ENCODE results near the gene COL9A3. TPM values are rescaled to one million over a fixed set of nuclear protein-coding genes. Genes with fewer than 3 reads are reported as not detected.

COL9A3 gene
- total and polyA plus RNA-seq, 11 donors: 0.67 to 6.0 (median 2.0) TPM

- no peak for DNase-seq
- WGBS, 4 donors: 81 to 88% (median 85%) methylated on average over 14 to 17 of the region's 17 CpGs
- Histone ChIP-seq H3K36me3 (no peaks in the 10 kb centered on the region), H3K27ac (no peak overlapping the region), H3K27me3 (peaks cover 0 to 4% (median 0%) of the 10 kb centered on the region in 9 donors), H3K9me3 (no peaks in the 10 kb centered on the region), H3K4me3 (no peak overlapping the region), H3K4me1 (peaks cover 0 to 19% (median 8%) of the 10 kb centered on the region in 12 donors)
- peak in 1 of 4 donors; percentile 11 for ATAC-seq
- TF ChIP-seq POLR2A (IDR thresholded peaks at IDR 0.05) (no peak), CTCF (IDR thresholded peaks at IDR 0.05) (no peak)
- intact Hi-C loops (cut with DNase I): loop anchor here in 1 of 10 donors (10.0 kb wide), 1 partner anchor 276 kb away; no protein-coding TSS in a partner anchor
Observed at GRCh38 chr20:62780696-62781095, 36.2 kb upstream of the COL9A3 start.

GRCh38 chr20:62782149-62782892 is 34.5 kb upstream of the COL9A3 start:
- Histone ChIP-seq H3K9me3 (no peaks in the 10 kb centered on the region), H3K27ac (peak overlapping the region in 7 of 12 donors; percentile 12 to 71 (median 63)), H3K36me3 (no peaks in the 10 kb centered on the region), H3K27me3 (peaks cover 0 to 2% (median 0%) of the 10 kb centered on the region in 9 donors), H3K4me3 (no peak overlapping the region), H3K4me1 (peaks cover 0 to 19% (median 7%) of the 10 kb centered on the region in 12 donors)
- no peak for DNase-seq
- intact Hi-C loops (cut with DNase I): loop anchor here in 1 of 10 donors (10.0 kb wide), 1 partner anchor 278 kb away; no protein-coding TSS in a partner anchor
- peak; percentile 21 to 50 (median 30) for ATAC-seq
- TF ChIP-seq CTCF (IDR thresholded peaks at IDR 0.05): peak in 6 of 12 donors; percentile 7 to 25 (median 16)
- TF ChIP-seq POLR2A (IDR thresholded peaks at IDR 0.05): no peak
- 66 to 79% (median 74%) methylated on average over 16 to 18 of the region's 18 CpGs for WGBS, 4 donors

GRCh38 chr20:62782893-62783278 is 34.0 kb upstream of the COL9A3 start:
- DNase-seq (peak in 4 of 5 donors; percentile 65 to 73 (median 70)), ATAC-seq (peak; percentile 27 to 87 (median 50))
- no peaks in the 10 kb centered on the region for H3K27me3 ChIP-seq
- H3K9me3 ChIP-seq: no peaks in the 10 kb centered on the region
- peak in 2 of 12 donors; percentile 4 to 5 for TF ChIP-seq CTCF (IDR thresholded peaks at IDR 0.05)
- TF ChIP-seq POLR2A (IDR thresholded peaks at IDR 0.05): no peak
- intact Hi-C loops (cut with DNase I): loop anchor here in 1 of 10 donors (10.0 kb wide), 1 partner anchor 278 kb away; no protein-coding TSS in a partner anchor
- H3K36me3 ChIP-seq: no peaks in the 10 kb centered on the region
- H3K4me1 ChIP-seq: peaks cover 0 to 19% (median 7%) of the 10 kb centered on the region in 12 donors
- no peak overlapping the region for H3K4me3 ChIP-seq
- H3K27ac ChIP-seq: peak overlapping the region in 9 of 12 donors; percentile 12 to 71 (median 54)
- 40 to 53% (median 46%) methylated on average over 8 to 9 of the region's 9 CpGs for WGBS, 4 donors

DNA sequence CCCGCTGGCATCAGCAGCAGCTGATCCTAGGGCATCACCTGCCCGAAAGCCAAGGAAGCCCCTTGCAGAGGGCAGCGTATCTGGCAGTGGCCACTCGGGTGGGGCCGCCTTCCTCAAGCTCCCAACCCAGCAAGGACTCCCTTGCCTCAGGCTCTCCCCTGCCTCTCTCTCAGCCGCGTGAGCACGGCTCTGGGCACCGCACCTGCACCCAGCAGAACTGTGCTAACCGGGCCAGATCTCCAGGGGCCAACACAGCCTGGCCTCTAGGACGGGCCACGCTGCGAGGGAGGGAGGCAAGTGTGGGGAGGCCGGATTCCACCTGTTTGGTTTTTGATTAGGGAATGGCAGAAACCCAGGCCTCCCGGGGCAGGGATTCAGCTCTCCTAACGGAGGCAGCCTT is 32.4 kb upstream of the COL9A3 start:
- WGBS, 4 donors: 85 to 92% (median 91%) methylated on average over 11 to 16 of the region's 16 CpGs

More for the DNA sequence above, 32.4 kb upstream of the COL9A3 start:
- no peak overlapping the region for H3K4me3 ChIP-seq
- H3K27me3 ChIP-seq: no peaks in the 10 kb centered on the region
- no peaks in the 10 kb centered on the region for H3K9me3 ChIP-seq
- no peak overlapping the region for H3K27ac ChIP-seq
- TF ChIP-seq POLR2A (IDR thresholded peaks at IDR 0.05) (no peak), CTCF (IDR thresholded peaks at IDR 0.05) (no peak)
- intact Hi-C loops (cut with DNase I): loop anchor here in 1 of 10 donors (10.0 kb wide), 1 partner anchor 280 kb away; no protein-coding TSS in a partner anchor
- peaks cover 0 to 19% (median 7%) of the 10 kb centered on the region in 12 donors for H3K4me1 ChIP-seq
- no peak for DNase-seq
- ATAC-seq: no peak
- H3K36me3 ChIP-seq: no peaks in the 10 kb centered on the region
